ENCODE data around the gene SERPINB6.

DNA sequence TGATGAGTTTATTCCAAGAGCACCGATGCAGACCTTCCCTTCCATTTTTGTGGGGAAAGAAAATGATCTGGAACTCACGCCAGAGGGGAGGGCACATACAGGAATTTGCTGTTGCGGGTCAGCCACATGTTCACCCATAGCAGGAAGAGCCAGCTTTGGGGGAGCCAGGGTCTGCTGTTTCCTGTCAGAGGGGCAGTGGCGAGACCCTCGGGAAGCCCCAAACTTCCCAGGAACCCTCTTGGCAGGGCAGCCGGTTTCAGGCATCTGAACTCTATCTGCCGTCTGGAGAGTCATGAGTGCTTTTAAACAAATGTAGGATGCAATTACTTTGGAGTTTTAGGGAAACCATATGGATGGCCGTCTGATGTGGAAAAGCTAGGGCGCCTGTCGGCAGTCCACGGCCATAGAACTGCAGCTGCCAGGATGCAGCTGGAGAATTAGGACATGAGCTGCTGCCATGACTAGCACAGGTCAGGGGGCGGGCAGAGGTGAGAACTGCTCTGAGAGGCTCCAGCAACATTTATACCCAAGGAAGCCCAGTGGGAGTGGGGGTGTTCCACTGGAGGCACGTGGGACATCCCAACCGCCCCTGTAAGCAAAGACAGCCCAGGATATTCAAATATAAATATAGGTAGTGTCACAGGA, 53.4 kb downstream of the SERPINB6 start:
- TF ChIP-seq, protein P1, sequence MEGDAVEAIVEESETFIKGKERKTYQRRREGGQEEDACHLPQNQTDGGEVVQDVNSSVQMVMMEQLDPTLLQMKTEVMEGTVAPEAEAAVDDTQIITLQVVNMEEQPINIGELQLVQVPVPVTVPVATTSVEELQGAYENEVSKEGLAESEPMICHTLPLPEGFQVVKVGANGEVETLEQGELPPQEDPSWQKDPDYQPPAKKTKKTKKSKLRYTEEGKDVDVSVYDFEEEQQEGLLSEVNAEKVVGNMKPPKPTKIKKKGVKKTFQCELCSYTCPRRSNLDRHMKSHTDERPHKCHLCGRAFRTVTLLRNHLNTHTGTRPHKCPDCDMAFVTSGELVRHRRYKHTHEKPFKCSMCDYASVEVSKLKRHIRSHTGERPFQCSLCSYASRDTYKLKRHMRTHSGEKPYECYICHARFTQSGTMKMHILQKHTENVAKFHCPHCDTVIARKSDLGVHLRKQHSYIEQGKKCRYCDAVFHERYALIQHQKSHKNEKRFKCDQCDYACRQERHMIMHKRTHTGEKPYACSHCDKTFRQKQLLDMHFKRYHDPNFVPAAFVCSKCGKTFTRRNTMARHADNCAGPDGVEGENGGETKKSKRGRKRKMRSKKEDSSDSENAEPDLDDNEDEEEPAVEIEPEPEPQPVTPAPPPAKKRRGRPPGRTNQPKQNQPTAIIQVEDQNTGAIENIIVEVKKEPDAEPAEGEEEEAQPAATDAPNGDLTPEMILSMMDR (IDR thresholded peaks at IDR 0.05; ENCODE audit: low read depth, low read length, poor library complexity, severe bottlenecking): no peak
- no peak for TF ChIP-seq EZH2phosphoT487 (IDR thresholded peaks at IDR 0.05; ENCODE audit: borderline replicate concordance, low read length)
